ENCODE results near the gene BPIFB1. TPM values are rescaled to one million over a fixed set of nuclear protein-coding genes. Genes with fewer than 3 reads are reported as not detected.

The BPIFB1 gene
- polyA plus RNA-seq, 1 donor: not detected

DNA sequence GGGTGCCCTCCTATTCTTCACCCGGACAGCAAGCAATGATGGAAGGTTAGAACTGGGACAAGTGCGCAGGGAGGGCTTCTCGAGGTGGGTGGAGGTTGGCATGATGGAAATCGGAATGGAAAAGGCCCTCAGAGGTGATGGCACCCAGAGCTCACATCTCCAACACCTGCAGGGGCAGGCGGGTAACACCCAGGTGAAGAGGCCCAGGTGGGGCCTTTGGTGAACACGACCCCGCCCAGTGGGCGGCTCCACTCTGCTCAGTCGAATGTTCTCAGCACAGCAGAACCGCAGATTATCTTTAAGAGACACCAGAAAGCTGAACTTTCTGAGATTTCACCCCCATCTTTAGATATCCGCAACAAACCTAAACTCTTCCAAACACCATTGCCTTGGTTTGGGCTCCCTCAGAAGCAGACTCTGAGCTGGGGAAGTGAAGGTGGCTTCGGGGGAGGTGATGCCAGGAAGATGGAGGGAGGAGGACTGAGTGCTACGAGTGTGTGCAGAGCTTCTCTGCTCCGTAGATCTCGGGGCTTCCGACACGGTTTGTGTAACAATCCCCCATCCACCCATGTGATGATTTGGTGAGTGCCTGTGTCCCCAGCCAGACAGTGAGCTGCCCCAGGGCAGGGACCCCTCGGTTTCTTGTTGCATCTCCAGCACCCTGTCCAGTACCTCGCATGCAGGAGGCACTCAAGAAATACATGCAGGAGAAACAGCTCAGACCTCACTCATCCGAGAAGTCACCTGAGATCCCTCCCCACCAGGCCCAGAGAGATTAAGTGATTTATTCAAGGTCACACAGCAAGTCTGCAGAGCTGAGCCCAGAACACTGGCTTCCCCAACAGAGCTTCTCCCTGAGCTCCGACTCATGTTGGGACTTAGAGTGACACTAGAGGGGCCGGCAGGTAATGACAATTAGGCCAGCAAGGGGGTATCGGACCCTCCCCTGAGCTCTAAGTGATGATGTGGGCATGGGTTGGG is 45.4 kb downstream of the BPIFB1 start:
- DNase-seq: no peak

DNA sequence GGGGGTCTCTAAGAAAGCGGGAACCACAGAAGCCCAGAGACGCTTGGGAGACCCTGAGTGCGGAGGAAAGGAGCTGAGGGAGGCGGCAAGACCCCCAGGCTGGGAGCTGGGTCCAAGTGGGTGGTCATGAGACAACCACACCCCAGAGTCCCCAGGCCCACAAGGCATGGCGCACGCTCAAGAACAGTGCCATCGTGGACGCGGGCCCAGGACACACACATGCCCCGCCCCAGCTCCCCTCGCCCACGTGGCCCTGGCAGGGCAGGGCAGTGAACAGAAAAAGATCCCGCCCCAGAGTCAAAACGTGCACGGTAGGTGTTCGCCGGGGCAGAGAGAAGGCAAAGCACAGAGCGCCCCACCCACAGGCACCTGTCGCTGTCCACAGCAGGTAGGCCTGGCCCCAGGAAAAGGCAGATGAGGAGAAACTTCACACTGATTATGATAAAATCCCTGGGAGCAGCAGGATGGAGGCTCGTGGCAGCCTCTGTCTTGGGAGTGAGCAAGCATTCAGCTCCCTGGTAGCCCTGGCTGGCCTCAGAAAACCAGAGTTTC is 50.0 kb downstream of the BPIFB1 start:
- no peak for DNase-seq

DNA sequence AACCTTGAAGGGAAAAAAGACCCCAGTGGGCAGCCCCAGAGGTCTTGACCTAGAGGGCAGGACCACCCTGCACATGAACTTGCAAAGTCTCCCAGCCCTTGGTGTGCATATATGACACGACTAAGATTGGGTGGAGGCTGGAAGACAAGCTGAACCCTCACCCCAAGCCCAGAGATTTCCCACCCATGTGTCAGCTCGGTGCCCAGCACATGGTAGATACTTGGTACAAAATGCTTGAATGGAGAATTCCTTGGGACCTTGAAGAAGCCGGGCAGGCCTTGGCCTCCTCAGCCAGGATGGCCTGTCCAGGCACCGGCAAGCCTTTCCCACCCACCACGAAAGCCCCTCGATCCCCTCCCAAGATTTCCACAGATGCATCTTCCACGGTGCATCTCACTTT is 50.6 kb downstream of the BPIFB1 start:
- no peak for DNase-seq

DNA sequence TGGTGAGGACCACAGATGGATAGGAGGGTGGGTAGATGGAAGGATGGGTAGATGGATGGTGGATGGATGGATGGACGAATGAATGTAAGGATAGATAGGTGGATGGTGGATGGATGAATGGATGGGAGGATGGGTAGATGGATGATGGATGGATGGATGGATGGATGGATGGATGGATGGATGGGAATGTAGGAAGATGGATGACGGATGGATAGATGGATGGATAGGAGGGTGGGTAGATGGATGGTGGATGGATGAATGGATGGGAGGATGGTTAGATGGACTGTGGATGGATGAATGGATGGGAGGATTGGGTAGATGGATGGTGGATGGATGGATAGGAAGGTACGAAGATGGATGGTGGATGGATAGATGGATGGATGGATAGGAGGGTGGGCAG is 51.1 kb downstream of the BPIFB1 start:
- no peak for DNase-seq

DNA sequence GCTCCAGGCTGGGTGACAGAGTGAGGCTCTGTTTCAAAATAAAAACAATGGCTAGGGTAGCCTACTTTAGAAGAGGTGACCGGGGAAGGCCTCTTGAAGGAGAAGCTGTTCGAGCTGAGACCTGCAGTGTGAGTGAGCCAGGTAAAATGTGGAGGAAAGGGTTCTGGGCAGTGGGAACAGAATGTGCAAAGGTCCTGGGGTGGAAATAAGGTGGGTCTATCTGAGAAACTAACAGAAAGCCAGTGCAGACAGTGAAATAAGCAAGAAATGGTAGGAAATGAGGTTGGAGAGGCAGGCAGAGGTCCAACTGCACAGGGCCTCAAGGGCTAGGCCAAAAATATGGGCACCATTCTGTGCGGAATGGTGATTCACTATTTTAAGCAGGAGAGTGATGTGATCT is 53.4 kb downstream of the BPIFB1 start:
- no peak for DNase-seq

DNA sequence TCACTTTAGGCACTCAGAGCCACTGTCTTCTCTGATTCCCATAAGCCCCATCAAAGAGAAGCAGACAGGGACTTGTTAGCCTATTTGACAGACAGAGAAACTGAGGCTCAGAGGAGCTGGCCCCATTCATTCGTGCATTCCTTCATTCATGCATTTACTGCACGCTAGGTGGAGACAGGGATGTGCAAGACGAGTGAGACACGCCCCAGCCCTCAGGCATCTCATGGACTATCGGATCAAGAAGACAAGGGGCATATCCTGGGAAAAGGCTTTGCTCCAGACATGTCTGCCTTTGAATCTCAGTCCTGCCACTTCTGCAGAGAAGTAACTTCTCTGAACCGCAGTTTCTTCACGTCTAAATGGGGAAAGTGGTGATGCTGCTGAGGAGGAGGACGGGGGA is 54.1 kb downstream of the BPIFB1 start:
- no peak for DNase-seq

DNA sequence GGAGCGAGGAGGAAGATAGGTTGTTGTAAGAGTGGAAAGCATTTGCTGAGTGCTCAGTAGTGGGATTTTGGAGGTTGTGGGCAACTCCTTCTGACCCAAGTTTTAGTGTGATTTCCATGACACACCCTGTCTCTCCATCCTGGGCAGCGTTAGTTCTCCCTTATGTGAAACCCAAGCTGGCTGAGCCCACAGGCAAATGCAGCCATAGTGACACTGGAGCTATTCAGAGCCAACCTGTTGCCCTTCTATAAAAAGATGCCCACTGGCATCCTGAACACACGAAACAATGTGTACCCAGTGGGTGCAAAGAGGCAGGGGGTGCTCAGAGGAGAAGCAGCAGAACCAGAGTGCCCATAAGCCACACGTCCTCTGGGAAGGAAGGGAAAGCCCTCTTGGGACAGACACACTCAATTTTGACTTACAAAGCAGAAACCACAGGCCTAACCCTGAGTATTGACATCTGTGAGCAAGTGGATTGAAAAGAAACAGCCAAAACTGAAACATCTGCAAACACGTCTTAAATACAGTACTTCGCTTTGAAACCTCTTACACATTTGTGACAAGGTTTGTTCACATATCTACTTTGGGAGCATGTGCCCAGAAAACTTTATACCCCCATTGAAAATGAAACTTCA is 54.6 kb downstream of the BPIFB1 start:
- no peak for DNase-seq

DNA sequence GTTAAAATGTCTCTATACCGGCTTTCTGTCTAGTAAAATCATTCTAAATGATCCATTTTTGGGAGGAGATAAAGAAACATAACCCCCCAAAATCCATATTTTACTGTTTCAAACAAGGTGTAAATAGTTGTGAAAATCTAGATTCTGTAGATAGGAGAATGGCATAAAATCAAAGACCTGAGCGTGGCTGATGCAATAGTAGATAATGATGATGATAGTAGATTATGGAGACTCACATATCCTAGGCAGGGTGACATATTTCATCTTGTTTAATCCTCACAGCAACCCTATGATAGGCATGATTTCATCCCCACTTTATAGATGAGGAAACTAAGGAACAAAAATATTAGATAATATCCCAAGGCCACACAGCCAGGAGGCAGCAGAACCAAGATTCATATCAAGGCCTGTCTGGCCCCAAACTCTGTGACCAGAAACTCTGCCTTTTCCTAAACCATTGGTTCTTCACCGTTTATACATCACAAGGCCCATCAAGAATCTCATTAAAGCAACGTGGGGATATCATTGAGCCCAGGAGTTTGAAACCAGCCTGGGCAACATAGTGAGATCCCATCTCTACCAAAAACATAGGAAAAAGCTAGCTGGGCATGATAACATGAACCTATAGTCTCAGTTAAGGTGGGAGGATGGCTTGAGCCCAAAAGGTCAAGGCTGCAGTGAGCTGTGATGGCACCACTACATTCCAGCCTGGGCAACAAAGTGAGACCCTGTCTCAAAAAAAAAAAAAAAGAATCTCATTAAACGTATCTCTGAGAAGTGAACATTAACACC is 55.6 kb downstream of the BPIFB1 start:
- DNase-seq: no peak

DNA sequence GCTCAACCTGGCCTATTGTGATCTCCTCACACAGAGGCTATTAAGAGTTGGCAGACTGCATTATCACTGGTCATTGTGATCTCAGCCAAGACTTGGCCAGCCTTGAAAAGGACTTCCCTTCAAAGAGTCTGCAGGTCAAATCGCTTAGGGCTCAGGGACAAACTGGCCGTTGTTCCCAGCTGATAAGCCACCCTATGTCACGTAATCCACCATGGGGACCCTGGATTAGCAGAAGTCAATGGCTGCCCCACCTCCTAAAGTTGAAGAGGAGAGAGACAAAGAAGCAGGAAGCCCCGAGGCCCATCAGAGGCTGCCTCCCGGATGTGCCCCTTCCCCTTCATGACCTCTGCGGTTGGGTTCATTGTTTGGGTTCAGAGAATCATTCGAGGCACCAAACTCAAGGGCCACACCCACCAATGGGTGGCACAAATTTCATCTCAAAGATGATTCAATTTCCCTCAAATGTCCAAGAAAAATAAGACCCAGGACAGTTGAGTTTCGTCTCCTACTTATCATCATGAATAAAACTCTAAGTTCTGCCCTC is 56.6 kb downstream of the BPIFB1 start:
- no peak for DNase-seq

DNA sequence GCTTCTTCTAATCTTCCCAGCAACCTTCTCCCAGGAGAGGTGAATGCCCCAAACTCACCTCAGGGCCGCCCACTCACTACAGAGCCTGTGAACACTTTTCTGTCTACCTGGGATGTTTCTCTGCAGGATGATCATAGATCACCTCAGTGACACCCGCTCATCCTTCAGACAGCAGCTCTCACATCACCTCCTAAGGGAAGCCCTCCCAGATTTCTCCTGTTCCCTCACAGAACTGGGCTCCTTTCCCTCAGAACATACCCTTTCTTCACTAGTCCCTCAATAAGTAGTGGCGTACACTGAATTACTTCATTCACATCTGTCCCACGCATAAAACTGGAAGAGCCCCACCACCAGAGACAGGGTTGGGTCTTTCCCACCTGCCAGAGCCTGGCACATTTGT is 60.5 kb downstream of the BPIFB1 start:
- DNase-seq: no peak

DNA sequence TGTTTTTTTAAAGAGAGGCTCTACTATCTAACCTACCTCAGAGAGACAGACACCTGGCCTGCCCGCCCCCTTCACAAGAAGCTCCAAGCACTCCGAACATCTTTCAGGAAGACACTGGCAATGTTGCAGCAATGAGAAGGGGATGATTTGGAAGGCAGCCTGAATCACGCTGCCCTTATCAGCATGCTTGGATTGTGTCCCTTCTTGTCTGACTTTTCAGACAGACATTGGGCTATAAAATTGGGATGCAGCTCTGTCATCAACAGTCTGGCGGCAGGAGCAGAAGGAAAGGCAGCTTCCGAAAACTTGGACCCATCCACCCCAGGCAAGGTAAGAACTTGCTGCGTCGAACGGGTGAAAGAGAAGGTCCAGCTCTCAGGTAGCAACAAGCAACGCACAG is 62.3 kb downstream of the BPIFB1 start:
- no peak for DNase-seq

DNA sequence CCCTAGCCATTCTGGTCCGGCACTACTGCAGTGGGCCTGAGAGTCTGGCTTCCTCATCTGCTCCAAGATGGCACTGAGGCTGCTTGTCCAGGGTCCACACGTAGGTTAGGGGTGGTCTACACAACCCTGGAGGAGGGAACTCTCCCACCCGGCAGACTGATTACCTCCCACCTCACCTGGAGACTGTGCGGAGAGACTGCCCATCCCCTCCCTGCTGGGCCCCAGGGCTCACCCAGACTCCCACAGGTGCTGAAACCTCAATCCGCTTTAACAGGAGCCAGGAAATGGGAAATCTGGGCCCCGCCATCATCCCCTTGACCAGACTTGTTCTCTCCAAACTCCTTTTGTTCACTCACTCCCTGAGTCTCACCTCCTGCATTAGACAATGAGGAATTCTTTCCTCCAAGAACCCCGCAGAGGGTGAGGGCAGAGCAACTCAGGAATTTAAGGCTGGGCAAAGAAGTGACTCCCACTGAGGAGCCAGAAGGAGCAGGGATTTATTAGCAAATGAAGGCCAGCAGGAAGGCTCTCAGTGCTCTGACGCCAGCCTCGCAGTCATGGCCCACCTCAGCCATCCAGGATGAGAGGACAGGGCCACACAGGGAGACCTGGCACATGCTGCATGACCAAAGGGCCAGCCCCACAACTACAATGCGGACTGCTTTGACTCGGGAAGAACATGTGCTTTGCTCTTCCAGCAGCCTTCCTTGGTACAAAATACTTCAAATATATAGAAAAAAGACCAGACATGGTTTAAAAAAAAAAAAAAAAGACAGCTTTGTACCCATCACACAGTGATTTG is 65.3 kb downstream of the BPIFB1 start:
- no peak for DNase-seq

DNA sequence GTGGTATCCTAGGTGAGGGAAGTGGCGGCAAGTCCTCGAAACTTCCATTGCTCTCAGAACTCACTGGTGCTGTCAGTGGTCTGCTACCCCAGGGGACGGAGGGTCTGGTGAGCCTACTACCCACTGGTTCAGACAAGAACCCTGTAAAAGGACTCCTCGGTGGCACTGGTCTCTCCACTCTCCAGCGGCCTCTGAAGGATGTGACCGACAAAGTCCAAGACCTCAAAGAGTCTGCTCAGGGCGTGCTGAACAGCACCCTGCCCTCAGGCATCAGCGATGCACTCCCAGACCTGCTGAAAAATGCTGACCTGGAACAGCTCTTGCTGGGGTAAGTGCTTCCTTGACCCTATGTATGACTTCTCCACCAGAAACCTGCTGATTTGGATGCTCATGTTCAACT is 66.5 kb downstream of the BPIFB1 start:
- DNase-seq: no peak

DNA sequence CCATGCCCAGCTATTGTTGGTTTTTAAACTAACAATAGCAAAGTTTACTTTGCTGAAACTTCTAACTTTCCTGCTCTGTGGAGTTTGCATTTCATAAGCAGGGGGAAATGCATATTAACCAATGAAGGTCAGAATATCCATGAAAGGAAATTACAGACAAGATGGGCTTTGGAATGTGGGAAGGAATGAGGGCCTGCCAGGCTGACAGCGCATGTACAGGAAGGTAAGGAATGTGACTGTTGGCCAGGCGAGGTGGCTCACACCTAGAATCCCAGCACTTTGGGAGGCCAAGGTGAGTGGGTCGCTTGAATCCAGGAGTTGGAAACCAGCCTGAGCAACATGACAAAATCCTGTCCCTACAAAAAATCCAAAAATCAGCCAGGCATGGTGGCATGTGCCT is 68.7 kb downstream of the BPIFB1 start:
- DNase-seq: no peak

DNA sequence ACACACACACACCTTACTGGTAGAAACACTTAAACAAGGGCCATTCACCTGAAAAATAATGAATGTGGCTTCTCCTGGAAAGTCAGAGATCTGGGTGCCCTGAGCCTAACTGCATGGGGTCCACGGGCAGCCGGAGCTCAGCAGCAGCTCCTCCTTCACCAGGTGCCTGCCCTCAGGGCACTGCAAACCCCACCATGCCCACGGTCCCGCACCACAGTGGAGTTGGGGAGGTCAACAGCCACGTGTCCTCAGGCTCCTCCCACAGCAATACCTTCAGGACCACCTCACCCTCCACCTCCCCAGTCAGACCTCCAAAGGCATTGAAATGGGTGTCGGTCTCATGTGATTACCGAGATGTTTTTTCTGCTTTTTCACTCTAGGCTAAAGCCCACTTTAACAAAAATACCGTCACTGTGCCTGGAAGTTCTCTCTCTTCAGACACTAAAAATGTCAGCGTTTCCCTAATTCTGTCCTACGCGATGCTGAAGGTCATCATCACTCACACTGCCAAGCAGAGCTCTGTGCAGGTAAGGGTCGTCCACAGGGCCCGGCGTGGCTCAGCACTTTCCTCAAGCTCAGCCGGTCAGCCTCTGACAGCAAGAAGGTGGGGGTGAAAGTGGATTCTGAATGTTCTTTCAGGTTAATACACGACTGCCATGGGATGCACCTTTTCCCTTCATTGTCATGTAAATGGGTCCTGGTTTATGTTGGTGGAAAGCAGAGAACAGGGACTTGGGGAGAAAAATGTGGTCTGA is 69.4 kb downstream of the BPIFB1 start:
- DNase-seq: no peak

DNA sequence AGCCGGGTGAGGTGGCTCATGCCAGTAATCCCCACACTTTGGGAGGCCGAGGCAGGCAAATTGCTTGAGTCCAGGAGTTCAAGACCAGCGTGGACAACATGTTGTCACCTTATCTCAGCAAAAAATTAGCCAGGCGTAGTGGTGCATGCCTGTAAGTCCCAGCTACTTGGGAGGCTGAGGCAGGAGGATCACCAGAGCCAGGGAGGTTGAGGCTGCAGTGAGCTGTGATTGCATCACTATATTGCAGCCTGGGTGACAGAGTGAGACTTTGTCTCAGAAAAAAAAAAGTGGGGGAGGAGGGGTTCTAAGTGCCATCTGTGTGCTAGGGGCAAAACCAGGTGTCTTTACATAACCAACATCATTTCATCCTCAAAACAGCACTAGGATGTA is 70.0 kb downstream of the BPIFB1 start:
- DNase-seq: no peak

Data from left kidney (tissue), 2 donors.